ENCODE results near the gene SCG5.

DNA sequence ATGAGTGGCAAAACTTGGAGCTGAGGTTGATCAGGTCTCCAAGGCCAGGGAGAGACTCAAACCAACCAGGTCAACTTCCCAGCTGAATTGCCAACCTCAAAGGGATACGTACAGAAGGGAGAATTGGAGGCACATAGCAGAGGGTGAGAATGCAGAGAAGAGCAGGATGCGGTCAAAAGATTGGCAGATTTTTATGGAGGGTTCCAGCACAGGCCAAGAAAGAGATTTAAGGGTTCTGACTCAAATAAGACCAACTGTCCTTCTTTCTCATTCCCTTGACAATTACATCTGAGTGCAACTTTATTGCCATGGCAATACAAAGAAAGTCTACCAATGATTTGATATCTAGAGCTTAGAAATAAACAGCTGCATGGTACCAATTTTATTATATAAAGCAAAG lies 33.2 kb downstream of the SCG5 start:
- TF ChIP-seq, protein P1, sequence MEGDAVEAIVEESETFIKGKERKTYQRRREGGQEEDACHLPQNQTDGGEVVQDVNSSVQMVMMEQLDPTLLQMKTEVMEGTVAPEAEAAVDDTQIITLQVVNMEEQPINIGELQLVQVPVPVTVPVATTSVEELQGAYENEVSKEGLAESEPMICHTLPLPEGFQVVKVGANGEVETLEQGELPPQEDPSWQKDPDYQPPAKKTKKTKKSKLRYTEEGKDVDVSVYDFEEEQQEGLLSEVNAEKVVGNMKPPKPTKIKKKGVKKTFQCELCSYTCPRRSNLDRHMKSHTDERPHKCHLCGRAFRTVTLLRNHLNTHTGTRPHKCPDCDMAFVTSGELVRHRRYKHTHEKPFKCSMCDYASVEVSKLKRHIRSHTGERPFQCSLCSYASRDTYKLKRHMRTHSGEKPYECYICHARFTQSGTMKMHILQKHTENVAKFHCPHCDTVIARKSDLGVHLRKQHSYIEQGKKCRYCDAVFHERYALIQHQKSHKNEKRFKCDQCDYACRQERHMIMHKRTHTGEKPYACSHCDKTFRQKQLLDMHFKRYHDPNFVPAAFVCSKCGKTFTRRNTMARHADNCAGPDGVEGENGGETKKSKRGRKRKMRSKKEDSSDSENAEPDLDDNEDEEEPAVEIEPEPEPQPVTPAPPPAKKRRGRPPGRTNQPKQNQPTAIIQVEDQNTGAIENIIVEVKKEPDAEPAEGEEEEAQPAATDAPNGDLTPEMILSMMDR (tag by site-specific recombination; IDR thresholded peaks at IDR 0.05), result no peak
- no peak for TF ChIP-seq MYNN (tag by site-specific recombination; IDR thresholded peaks at IDR 0.05; ENCODE audit: borderline replicate concordance)
- TF ChIP-seq ZNF221 (tag by site-specific recombination; IDR thresholded peaks at IDR 0.05; ENCODE audit: borderline replicate concordance), result no peak
- TF ChIP-seq, protein P2, sequence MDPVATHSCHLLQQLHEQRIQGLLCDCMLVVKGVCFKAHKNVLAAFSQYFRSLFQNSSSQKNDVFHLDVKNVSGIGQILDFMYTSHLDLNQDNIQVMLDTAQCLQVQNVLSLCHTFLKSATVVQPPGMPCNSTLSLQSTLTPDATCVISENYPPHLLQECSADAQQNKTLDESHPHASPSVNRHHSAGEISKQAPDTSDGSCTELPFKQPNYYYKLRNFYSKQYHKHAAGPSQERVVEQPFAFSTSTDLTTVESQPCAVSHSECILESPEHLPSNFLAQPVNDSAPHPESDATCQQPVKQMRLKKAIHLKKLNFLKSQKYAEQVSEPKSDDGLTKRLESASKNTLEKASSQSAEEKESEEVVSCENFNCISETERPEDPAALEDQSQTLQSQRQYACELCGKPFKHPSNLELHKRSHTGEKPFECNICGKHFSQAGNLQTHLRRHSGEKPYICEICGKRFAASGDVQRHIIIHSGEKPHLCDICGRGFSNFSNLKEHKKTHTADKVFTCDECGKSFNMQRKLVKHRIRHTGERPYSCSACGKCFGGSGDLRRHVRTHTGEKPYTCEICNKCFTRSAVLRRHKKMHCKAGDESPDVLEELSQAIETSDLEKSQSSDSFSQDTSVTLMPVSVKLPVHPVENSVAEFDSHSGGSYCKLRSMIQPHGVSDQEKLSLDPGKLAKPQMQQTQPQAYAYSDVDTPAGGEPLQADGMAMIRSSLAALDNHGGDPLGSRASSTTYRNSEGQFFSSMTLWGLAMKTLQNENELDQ (tag by site-specific recombination; IDR thresholded peaks at IDR 0.05; ENCODE audit: low read depth), result no peak
- no peak for TF ChIP-seq ZNF24 (tag by site-specific recombination; IDR thresholded peaks at IDR 0.05)
- TF ChIP-seq, protein P3, sequence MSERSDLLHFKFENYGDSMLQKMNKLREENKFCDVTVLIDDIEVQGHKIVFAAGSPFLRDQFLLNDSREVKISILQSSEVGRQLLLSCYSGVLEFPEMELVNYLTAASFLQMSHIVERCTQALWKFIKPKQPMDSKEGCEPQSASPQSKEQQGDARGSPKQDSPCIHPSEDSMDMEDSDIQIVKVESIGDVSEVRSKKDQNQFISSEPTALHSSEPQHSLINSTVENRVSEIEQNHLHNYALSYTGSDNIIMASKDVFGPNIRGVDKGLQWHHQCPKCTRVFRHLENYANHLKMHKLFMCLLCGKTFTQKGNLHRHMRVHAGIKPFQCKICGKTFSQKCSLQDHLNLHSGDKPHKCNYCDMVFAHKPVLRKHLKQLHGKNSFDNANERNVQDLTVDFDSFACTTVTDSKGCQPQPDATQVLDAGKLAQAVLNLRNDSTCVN (tag by site-specific recombination; optimal IDR thresholded peaks at IDR 0.05), result no peak
- TF ChIP-seq BCL11B (tag by site-specific recombination; IDR thresholded peaks at IDR 0.05; ENCODE audit: low read depth), result no peak
- TF ChIP-seq, protein P4, sequence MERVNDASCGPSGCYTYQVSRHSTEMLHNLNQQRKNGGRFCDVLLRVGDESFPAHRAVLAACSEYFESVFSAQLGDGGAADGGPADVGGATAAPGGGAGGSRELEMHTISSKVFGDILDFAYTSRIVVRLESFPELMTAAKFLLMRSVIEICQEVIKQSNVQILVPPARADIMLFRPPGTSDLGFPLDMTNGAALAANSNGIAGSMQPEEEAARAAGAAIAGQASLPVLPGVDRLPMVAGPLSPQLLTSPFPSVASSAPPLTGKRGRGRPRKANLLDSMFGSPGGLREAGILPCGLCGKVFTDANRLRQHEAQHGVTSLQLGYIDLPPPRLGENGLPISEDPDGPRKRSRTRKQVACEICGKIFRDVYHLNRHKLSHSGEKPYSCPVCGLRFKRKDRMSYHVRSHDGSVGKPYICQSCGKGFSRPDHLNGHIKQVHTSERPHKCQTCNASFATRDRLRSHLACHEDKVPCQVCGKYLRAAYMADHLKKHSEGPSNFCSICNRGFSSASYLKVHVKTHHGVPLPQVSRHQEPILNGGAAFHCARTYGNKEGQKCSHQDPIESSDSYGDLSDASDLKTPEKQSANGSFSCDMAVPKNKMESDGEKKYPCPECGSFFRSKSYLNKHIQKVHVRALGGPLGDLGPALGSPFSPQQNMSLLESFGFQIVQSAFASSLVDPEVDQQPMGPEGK (tag by site-specific recombination; IDR thresholded peaks at IDR 0.05), result no peak
- no peak for TF ChIP-seq KLF1 (tag by site-specific recombination; IDR thresholded peaks at IDR 0.05)
- no peak for TF ChIP-seq ZNF19 (tag by site-specific recombination; IDR thresholded peaks at IDR 0.05; ENCODE audit: low read depth)
- TF ChIP-seq HOXA7 (CRISPR knock-in tag; IDR thresholded peaks at IDR 0.05; ENCODE audit: borderline replicate concordance), result no peak
- no peak for TF ChIP-seq ZNF23 (tag by site-specific recombination; IDR thresholded peaks at IDR 0.05; ENCODE audit: borderline replicate concordance)
